Small intestine (tissue), 7 donors: Measurements from ENCODE around the gene NALCN. TPM values are rescaled to one million over a fixed set of nuclear protein-coding genes. Genes with fewer than 3 reads are reported as not detected.

Source experiments
- DNase-seq, 2 donors: peaks; one replicate each; pipeline versions ENCODE4 v3.0.0 to v3.0.0-alpha.2; 2013
- FAIRE-seq: peaks from 2 replicates; lab custom pipeline; 2012; peaks lifted over from hg19 to GRCh38; lab: Jason Lieb, UNC
- H3K27ac ChIP-seq, 3 donors: one replicate each; pipeline ENCODE4 v1.5.1; 2013; ENCODE audit warnings: low read length in 2 of 3, mild to moderate bottlenecking in 2 of 3, control low read depth in 1 of 3, inconsistent platforms in 1 of 3, low read depth in 1 of 3, moderate library complexity in 1 of 3
- H3K27me3 ChIP-seq, 3 donors: one replicate each; pipeline ENCODE4 v1.6.1; 2013; ENCODE audit warnings: low read length in 3 of 3, inconsistent platforms in 1 of 3; ENCODE audit not compliant: control insufficient read depth in 3 of 3, insufficient read depth in 3 of 3
- H3K36me3 ChIP-seq, 3 donors: one replicate each; pipeline ENCODE4 v1.6.1; 2013; ENCODE audit warnings: low read length in 3 of 3, inconsistent platforms in 1 of 3, low read depth in 1 of 3, mild to moderate bottlenecking in 1 of 3, moderate library complexity in 1 of 3; ENCODE audit not compliant: control insufficient read depth in 3 of 3, insufficient read depth in 2 of 3
- H3K4me1 ChIP-seq, 3 donors: one replicate each; pipeline ENCODE4 v1.6.1; 2013; ENCODE audit warnings: low read length in 2 of 3, inconsistent platforms in 1 of 3, low read depth in 1 of 3, mild to moderate bottlenecking in 1 of 3, moderate library complexity in 1 of 3; ENCODE audit not compliant: control insufficient read depth in 3 of 3, insufficient read depth in 2 of 3
- H3K4me3 ChIP-seq, 3 donors: one replicate each; pipeline ENCODE4 v1.5.1; 2013; ENCODE audit warnings: low read length in 3 of 3, control low read depth in 1 of 3, inconsistent platforms in 1 of 3, low read depth in 1 of 3, mild to moderate bottlenecking in 1 of 3, moderate library complexity in 1 of 3
- H3K9me3 ChIP-seq, 2 donors: one replicate each; pipeline ENCODE4 v1.6.1; 2013; ENCODE audit warnings: low read depth in 1 of 2, low read length in 1 of 2; ENCODE audit not compliant: control insufficient read depth in 2 of 2, insufficient read depth in 1 of 2
- WGBS, 3 donors: extraction: QIAGEN DNeasy Blood & Tissue Kit; methylation state at CpG; one replicate each; pipeline ENCODE4 v1.1.7; 2013; 5-methylcytosine and 5-hydroxymethylcytosine counted together
- polyA plus RNA-seq, 4 donors: library from polyadenylated mRNA; stranded (reverse) in 3 of 4; unstranded in 1 of 4; fragments of 200-250 nt in 3 of 4; fragments of 120-200 nt in 1 of 4; gene quantifications; one replicate each; pipeline versions ENCODE4 v1.2.1 to v1.2.3, GENCODE V29; 2013
- donor health status: healthy with polysubstance abuse.
- donor health status: control.
- donor health status: control.
- donor health status: Bipolar disorder and iron deficiency.
- donor health status: healthy.

NALCN gene
- polyA plus RNA-seq, 4 donors: 0.13 to 0.46 TPM; not detected in 2

- 45 to 58% (median 57%) methylated on average over 5 of the region's 5 CpGs for WGBS, 3 donors
- DNase-seq (no peak), FAIRE-seq (no peak)
- Histone ChIP-seq H3K27ac (no peak overlapping the region), H3K27me3 (no peaks in the 10 kb centered on the region), H3K36me3 (no peaks in the 10 kb centered on the region), H3K4me3 (no peak overlapping the region), H3K4me1 (no peaks in the 10 kb centered on the region), H3K9me3 (no peaks in the 10 kb centered on the region)
Measured at GRCh38 chr13:101343128-101343787, 73.0 kb downstream of the NALCN start.

- WGBS, 3 donors: 70 to 82% (median 70%) methylated on average over 1 of the region's 1 CpG
- FAIRE-seq: no peak
- no peak for DNase-seq
Measured at GRCh38 chr13:101341464-101341863, 74.8 kb downstream of the NALCN start.

GRCh38 chr13:101339202-101339601 is 77.1 kb downstream of the NALCN start:
- no peaks in the 10 kb centered on the region for H3K4me1 ChIP-seq
- H3K36me3 ChIP-seq: no peaks in the 10 kb centered on the region
- no peak for DNase-seq
- no peak overlapping the region for H3K27ac ChIP-seq
- no peak overlapping the region for H3K4me3 ChIP-seq
- no peaks in the 10 kb centered on the region for H3K27me3 ChIP-seq
- 79 to 83% (median 81%) methylated on average over 5 of the region's 5 CpGs for WGBS, 3 donors
- no peak for FAIRE-seq
- no peaks in the 10 kb centered on the region for H3K9me3 ChIP-seq

More at GRCh38 chr13:101341464-101341863, 74.8 kb downstream of the NALCN start:
- no peaks in the 10 kb centered on the region for H3K9me3 ChIP-seq
- H3K27me3 ChIP-seq: no peaks in the 10 kb centered on the region
- H3K36me3 ChIP-seq: no peaks in the 10 kb centered on the region
- H3K27ac ChIP-seq: no peak overlapping the region
- H3K4me1 ChIP-seq: no peaks in the 10 kb centered on the region
- no peak overlapping the region for H3K4me3 ChIP-seq

- H3K9me3 ChIP-seq: no peaks in the 10 kb centered on the region
- no peaks in the 10 kb centered on the region for H3K36me3 ChIP-seq
- H3K4me3 ChIP-seq: no peak overlapping the region
- no peaks in the 10 kb centered on the region for H3K27me3 ChIP-seq
- no peaks in the 10 kb centered on the region for H3K4me1 ChIP-seq
- DNase-seq: no peak
- no peak overlapping the region for H3K27ac ChIP-seq
- no peak for FAIRE-seq
- 80 to 87% (median 86%) methylated on average over 5 of the region's 5 CpGs for WGBS, 3 donors
Measured at GRCh38 chr13:101332583-101332982, 83.7 kb downstream of the NALCN start.

- Histone ChIP-seq H3K9me3 (no peaks in the 10 kb centered on the region), H3K27ac (no peak overlapping the region), H3K27me3 (no peaks in the 10 kb centered on the region), H3K4me1 (no peaks in the 10 kb centered on the region), H3K36me3 (no peaks in the 10 kb centered on the region), H3K4me3 (no peak overlapping the region)
- FAIRE-seq: no peak
- no peak for DNase-seq
- WGBS, 3 donors: 74 to 83% (median 75%) methylated on average over 2 of the region's 2 CpGs
Measured at GRCh38 chr13:101331731-101332130, 84.6 kb downstream of the NALCN start.

GRCh38 chr13:101327871-101328270 is 88.4 kb downstream of the NALCN start:
- no peak for FAIRE-seq
- no peaks in the 10 kb centered on the region for H3K9me3 ChIP-seq
- DNase-seq: no peak
- WGBS, 3 donors: 40 to 48% (median 43%) methylated on average over 3 of the region's 3 CpGs
- H3K27me3 ChIP-seq: no peaks in the 10 kb centered on the region
- H3K4me1 ChIP-seq: no peaks in the 10 kb centered on the region
- H3K4me3 ChIP-seq: no peak overlapping the region
- no peaks in the 10 kb centered on the region for H3K36me3 ChIP-seq
- no peak overlapping the region for H3K27ac ChIP-seq

- no peaks in the 10 kb centered on the region for H3K27me3 ChIP-seq
- H3K27ac ChIP-seq: no peak overlapping the region
- H3K4me3 ChIP-seq: no peak overlapping the region
- no peaks in the 10 kb centered on the region for H3K36me3 ChIP-seq
- H3K9me3 ChIP-seq: no peaks in the 10 kb centered on the region
- FAIRE-seq: no peak
- DNase-seq: no peak
- no peaks in the 10 kb centered on the region for H3K4me1 ChIP-seq
- 55 to 69% (median 58%) methylated on average over 4 of the region's 4 CpGs for WGBS, 3 donors
Measured at GRCh38 chr13:101326710-101327109, 89.6 kb downstream of the NALCN start.

- H3K9me3 ChIP-seq: no peaks in the 10 kb centered on the region
- H3K27ac ChIP-seq: no peak overlapping the region
- no peaks in the 10 kb centered on the region for H3K27me3 ChIP-seq
- WGBS, 3 donors: 20 to 45% (median 23%) methylated on average over 3 of the region's 3 CpGs
- no peak overlapping the region for H3K4me3 ChIP-seq
- no peaks in the 10 kb centered on the region for H3K4me1 ChIP-seq
- no peak for DNase-seq
- no peaks in the 10 kb centered on the region for H3K36me3 ChIP-seq
- no peak for FAIRE-seq
Measured at GRCh38 chr13:101325423-101325822, 90.9 kb downstream of the NALCN start.

DNA sequence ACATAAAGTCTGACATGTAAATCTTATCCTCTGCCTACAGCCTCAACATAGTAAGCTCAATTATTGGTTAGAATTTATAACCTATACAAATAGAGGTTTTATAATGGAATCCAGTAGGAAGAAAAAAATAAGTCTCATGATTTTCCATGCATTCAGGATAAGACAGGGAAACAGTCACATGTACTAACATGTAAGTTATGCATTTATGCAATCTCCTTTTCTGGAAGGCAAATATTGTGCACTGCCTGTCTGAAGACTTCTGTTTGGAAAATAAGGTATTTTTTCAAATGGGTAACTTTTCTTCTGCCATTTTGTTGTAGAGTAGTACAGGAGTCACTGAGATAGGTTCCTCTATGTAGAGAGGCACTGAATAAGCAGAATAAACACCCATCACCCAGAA is 92.7 kb downstream of the NALCN start:
- H3K4me3 ChIP-seq: no peak overlapping the region
- DNase-seq (no peak), FAIRE-seq (no peak)
- H3K4me1 ChIP-seq: no peaks in the 10 kb centered on the region
- no peak overlapping the region for H3K27ac ChIP-seq
- no peaks in the 10 kb centered on the region for H3K9me3 ChIP-seq
- H3K36me3 ChIP-seq: no peaks in the 10 kb centered on the region
- no peaks in the 10 kb centered on the region for H3K27me3 ChIP-seq
